HG03095 (cell line): ENCODE data around the gene MACROD2.

Experiments
- ATAC-seq: cut with Tn5 transposase; IDR thresholded peaks from one replicate; pipeline ENCODE4 v1.9.1; 2021; ENCODE audit warnings: moderate library complexity; ENCODE audit not compliant: unreplicated experiment

Gene MACROD2

GRCh38 chr20:15889514-15890256 lies 1894.4 kb downstream of the MACROD2 start:
- ATAC-seq = no peak

- ATAC-seq = no peak
Observed at GRCh38 chr20:15890407-15890982, 1895.2 kb downstream of the MACROD2 start.

DNA sequence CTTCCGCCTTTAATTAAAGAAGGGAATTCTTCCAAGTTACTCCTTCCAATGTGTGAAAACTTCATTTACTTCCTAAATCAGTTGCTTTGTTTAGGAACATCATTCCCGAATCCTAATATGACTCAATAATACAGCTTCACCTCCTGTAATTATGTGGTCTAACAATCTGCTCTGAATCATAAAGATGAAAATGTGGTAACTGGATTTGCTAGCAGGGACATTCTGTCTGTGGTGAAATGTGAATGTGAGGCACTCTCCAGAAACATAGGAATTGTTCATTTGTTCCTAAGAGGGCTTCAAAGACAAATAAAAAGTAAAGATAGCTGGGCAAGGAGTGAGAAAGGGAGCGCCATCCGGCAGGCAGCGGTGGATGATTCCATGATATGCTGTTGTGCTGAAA lies 1899.8 kb downstream of the MACROD2 start:
- ATAC-seq = no peak

GRCh38 chr20:15895560-15896084 lies 1900.3 kb downstream of the MACROD2 start:
- ATAC-seq = peak; percentile 77

GRCh38 chr20:15899967-15900366 lies 1904.7 kb downstream of the MACROD2 start:
- no peak for ATAC-seq

DNA sequence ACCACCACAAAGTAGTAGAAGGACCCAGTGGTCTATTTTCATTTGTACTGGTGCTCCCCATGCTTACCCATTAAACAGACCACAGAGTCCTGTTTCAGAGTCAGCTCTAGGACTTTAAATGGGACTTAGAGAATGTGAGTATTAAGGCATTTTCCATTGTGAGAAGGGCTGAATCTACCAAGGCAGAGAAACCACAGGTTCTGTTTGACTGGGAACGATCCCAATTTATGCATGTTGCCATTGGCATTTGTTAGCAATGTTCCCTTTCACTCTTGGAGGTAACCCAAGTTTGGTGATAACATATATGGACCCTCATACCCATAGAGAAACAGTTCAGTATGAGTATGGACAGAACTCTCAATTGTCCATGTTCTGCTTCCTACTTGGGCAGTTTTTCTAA lies 1905.1 kb downstream of the MACROD2 start:
- no peak for ATAC-seq

GRCh38 chr20:15902493-15902892 lies 1907.2 kb downstream of the MACROD2 start:
- ATAC-seq = no peak

DNA sequence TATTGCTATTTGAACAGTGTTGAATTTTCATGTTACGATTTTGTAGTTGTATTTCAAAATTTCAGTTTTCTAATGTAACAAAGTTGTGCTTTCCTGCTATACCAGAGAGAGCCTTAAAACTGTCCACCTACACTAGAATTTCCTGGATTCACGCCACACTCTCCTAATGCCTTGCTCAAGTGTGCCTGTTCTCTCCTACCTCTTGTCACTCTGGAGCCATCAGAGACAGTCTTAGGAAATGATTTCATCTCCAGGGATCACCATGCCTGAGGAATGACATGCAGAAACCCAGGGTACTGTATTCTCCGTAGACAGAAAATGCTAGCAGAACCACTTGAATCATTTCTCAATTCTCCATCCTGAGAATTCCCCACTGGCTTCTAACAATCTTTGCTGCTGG lies 1910.3 kb downstream of the MACROD2 start:
- no peak for ATAC-seq

DNA sequence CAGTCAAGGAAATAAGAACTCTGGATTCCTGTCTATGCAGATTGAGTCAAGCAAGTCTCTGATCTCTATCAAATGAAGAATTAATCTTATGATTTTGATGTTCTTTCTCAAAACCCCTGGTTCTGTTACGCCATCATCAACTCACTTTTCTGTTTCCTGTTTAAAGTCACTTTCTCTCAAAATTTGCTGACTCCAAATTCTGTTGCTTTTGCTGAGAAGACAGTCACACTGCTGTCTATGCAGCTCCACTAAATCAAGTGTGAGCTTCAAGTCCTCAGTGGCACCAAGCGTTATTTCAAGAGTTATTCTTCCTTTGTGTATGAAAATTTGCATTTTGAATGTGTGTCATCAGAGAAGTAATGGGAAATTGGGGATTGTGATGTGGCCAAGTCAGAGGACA lies 1914.7 kb downstream of the MACROD2 start:
- no peak for ATAC-seq

DNA sequence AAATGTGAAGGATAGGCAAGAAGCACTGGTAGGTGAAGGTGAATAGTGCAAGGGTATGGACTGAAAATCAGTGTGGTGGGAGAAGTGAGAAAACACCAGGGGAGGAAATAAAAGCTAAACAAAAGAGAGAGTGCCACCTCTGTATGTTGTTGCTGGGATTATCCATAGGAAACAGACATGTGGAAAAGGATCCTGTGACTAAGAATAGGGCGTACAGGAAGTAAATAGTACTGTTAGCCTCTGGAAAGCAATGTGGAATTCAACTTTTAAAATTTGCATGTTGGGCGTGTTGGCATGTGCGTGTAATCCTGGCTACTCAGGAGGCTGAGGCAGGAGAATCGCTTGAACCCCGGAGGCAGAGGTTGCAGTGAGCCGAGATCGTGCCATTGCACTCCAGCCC lies 1916.3 kb downstream of the MACROD2 start:
- ATAC-seq = no peak

DNA sequence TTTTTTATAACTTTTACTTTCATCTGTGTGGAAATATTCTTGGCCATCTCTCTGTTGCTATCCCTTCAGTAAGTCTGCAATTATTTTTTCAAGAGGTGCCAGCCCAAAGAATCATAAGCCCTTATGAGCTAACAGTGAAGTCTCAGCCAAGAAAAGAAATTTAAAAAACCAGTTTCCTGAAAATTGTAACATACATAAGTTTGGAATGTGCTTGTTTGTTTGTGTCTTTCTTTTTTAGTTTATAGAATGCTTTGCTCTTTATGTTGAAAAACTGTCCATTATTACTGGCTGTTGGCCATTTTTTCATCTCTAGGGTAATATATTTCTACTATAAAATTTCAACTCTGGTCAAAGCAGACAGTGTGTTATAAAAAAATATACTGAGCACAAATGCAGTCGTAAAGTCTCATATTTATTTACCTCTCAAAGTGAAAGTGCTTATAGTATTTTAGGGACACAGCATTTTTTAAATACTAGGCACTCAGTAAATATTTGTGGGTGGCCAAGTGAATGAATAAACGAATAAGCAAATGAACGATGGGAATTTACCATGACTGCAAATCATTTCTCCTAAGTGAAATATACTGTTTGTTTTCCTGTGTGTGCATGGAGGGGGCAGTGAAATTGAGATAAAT lies 1918.2 kb downstream of the MACROD2 start:
- no peak for ATAC-seq

DNA sequence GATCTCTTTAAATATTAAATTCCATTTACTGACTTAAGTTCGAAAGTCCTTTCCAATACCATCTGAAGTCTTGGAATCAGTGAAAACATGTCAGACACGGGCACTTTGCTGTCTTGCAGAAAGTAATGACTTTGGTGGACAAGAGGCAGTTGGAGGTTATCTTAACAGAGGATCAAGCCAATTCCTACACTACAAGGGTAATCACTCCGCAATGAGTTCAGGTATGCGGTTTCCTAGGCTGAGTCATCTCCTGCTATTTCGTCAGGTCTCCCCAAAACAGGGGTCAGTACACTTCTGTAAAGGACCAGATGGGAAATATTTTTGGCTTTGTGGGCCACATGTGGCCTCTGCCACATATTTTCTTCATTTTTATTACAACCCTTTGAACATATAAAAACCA lies 1921.3 kb downstream of the MACROD2 start:
- no peak for ATAC-seq

DNA sequence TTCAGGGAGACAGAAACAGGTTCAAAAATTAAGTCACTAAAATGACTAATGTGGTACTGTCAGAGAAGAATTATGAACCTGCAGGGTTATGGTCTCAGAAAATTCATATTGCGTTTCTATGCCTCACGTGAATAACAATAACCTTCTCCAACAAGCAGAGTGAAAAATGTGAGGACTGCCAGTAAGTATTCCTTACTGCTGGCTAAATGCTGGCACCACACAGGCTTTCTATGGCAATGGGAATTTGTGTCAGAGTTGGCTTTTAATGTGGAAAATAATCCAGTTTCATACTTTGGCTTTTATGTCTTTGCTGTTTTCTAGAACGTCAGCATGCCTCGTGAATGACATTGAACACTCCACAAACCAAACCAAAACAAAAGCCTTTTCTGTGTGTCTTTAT lies 1922.0 kb downstream of the MACROD2 start:
- ATAC-seq = no peak

GRCh38 chr20:15918631-15919030 lies 1923.3 kb downstream of the MACROD2 start:
- no peak for ATAC-seq

- no peak for ATAC-seq
Observed at GRCh38 chr20:15919118-15919517, 1923.8 kb downstream of the MACROD2 start.

DNA sequence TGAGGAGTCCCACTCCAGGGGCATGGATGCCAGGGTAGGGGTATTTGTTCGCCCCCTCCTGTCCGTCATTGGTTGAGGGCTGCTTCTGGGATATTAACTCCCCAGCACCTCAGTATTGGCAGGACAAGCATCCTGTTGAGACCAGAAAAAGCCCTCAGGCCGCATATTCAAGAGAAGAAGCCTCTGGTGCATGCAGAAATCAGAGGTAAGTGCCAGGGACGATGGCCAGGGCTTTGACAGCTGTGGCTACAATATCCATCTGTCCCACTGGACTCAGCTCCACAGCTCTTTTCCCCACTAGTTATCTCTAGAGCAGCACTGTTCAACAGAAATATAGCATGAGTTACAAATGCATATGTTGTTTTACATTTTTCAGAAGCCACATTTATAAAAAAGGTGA lies 1926.6 kb downstream of the MACROD2 start:
- no peak for ATAC-seq

GRCh38 chr20:15922556-15922955 lies 1927.2 kb downstream of the MACROD2 start:
- peak; percentile 17 for ATAC-seq

GRCh38 chr20:15923030-15923776 lies 1927.9 kb downstream of the MACROD2 start:
- ATAC-seq = peak; percentile 47

GRCh38 chr20:15924556-15924955 lies 1929.2 kb downstream of the MACROD2 start:
- ATAC-seq = no peak

GRCh38 chr20:15925376-15925775 lies 1930.1 kb downstream of the MACROD2 start:
- no peak for ATAC-seq

GRCh38 chr20:15927893-15928650 lies 1932.8 kb downstream of the MACROD2 start:
- no peak for ATAC-seq
